Breast epithelium (tissue), 3 donors: Measurements from ENCODE around the gene PISD.

Source experiments
- CTCF ChIP-seq, 3 donors: fragments of 450-650 bp; IDR thresholded peaks; one replicate each; pipeline ENCODE4 v1.5.1; 2016 to 2017; ENCODE audit warnings: antibody characterized with exemption in 3 of 3, mild to moderate bottlenecking in 3 of 3, moderate library complexity in 3 of 3
- POLR2A ChIP-seq: fragments of 450-650 bp; IDR thresholded peaks from one replicate; pipeline ENCODE4 v1.6.1; 2016; ENCODE audit warnings: antibody characterized with exemption, mild to moderate bottlenecking, moderate library complexity

GRCh38 chr22:31614781-31615490, 47.1 kb downstream of the PISD start:
- no peak for TF ChIP-seq CTCF (IDR thresholded peaks at IDR 0.05)
- TF ChIP-seq POLR2A, result no peak
